ENCODE results near the gene DBN1. TPM values are rescaled to one million over a fixed set of nuclear protein-coding genes. Genes with fewer than 3 reads are reported as not detected.

The DBN1 gene
- total and polyA plus RNA-seq, 3 experiments from 2014 or later: 28.1 to 50.5 (median 47.9) TPM

DNA sequence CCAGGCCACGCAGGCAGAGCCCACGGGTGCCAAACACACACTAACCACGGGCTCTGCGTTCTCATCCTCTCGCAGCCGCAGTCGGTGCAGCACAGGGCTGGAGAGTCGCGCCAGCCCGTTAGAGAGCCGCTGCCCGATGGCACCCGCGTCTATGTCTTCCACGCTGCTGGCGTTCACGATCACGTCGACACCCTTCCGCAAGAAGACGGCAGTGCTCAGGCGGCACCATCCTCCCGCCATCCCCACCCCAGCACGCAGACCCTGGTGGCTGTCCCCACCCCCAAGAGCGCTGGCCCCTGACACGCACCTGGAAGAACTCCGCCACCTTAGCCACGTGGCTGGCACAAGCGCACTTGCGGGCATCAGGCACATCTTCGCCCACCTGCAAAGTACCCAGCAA lies 6.0 kb downstream of the DBN1 start:
- Histone ChIP-seq H3K4me3 (ENCODE audit: low read length) (no peak overlapping the region), H3K27ac (ENCODE audit: low read depth, low read length) (no peak overlapping the region), H3K27me3 (ENCODE audit: insufficient read depth, low read length, poor library complexity, severe bottlenecking) (no peaks in the 10 kb centered on the region), H3K9me3 (ENCODE audit: low read length) (no peaks in the 10 kb centered on the region), H3K36me3 (ENCODE audit: insufficient read depth, low read length) (no peaks in the 10 kb centered on the region), H3K4me1 (ENCODE audit: insufficient read depth, low read length) (peaks cover 15% of the 10 kb centered on the region)
- Mint-ChIP-seq H3K36me3 (peaks cover 2 to 37% (median 11%) of the 10 kb centered on the region in 3 donors), H3K9me3 (no peaks in the 10 kb centered on the region), H3K27ac (no peak overlapping the region), H3K4me3 (no peak overlapping the region), H3K4me1 (peaks cover 18 to 26% (median 20%) of the 10 kb centered on the region in 3 donors), H3K27me3 (peaks cover 0 to 1% of the 10 kb centered on the region in 2 donors)
- POLR2A ChIA-PET: no interaction called here
- CTCF ChIA-PET: interaction anchor here (1.3 to 12.4 kb wide), 2 partner anchors 12 to 63 kb away, joined by 6 to 103 read pairs; no protein-coding TSS in a partner anchor
- no peak for DNase-seq

DNA sequence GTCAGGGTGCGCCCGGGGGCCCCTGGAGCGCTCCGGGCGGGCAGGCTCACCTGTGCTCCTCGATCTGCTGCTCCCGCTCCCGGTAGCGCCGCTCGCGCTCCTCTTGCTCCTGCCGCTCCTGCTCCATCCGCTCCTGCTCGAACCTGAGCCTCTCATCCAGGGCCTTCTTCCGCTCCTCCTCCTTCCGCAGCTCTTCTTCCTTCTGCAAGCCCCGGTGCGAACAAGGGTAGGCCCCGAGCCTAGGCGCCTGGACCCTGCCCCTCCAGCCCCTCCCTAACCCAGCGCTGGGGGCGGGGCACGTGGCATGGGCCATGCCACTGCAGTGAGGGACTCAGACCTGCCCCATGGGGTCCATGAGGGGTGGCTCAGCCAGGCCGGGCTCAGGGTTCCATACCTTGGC lies 6.6 kb downstream of the DBN1 start:
- H3K36me3 Mint-ChIP-seq: peaks cover 2 to 37% (median 11%) of the 10 kb centered on the region in 3 donors
- POLR2A ChIA-PET: no interaction called here
- no peak overlapping the region for H3K27ac ChIP-seq (ENCODE audit: low read depth, low read length)
- H3K4me1 ChIP-seq (ENCODE audit: insufficient read depth, low read length): peaks cover 9% of the 10 kb centered on the region
- no peaks in the 10 kb centered on the region for H3K27me3 ChIP-seq (ENCODE audit: insufficient read depth, low read length, poor library complexity, severe bottlenecking)
- no peak overlapping the region for H3K4me3 Mint-ChIP-seq
- no peak for DNase-seq
- H3K9me3 ChIP-seq (ENCODE audit: low read length): no peaks in the 10 kb centered on the region
- H3K27ac Mint-ChIP-seq: no peak overlapping the region
- H3K9me3 Mint-ChIP-seq: no peaks in the 10 kb centered on the region
- no peak overlapping the region for H3K4me3 ChIP-seq (ENCODE audit: low read length)
- H3K36me3 ChIP-seq (ENCODE audit: insufficient read depth, low read length): no peaks in the 10 kb centered on the region
- CTCF ChIA-PET: interaction anchor here (1.4 to 12.4 kb wide), 2 partner anchors 11 to 35 kb away, joined by 7 to 103 read pairs; no protein-coding TSS in a partner anchor
- peaks cover 17 to 28% (median 20%) of the 10 kb centered on the region in 3 donors for H3K4me1 Mint-ChIP-seq
- H3K27me3 Mint-ChIP-seq: peaks cover 0 to 1% of the 10 kb centered on the region in 2 donors

DNA sequence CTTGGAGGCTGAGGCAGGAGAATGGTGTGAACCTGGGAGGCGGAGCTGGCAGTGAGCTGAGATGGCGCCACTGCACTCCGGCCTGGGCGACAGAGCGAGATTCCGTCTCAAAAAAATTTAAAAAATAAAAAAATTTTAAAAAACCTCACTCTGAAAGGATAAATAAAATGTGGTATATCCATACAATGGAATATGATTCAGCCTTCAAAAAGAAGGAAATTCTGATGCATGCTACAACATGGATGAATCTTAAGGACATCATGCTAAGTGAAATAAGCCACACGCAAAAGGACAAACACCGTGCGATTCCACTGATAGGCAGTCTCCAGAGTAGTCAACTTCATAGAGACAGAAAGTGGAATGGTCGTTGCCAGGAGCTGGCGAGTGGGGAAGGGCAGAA lies 8.4 kb downstream of the DBN1 start:
- Mint-ChIP-seq H3K27me3 (peaks cover 0 to 5% of the 10 kb centered on the region in 2 donors), H3K4me3 (no peak overlapping the region), H3K36me3 (peaks cover 2 to 40% (median 11%) of the 10 kb centered on the region in 3 donors), H3K9me3 (no peaks in the 10 kb centered on the region), H3K4me1 (peaks cover 8 to 15% (median 8%) of the 10 kb centered on the region in 3 donors), H3K27ac (no peak overlapping the region)
- no peaks in the 10 kb centered on the region for H3K36me3 ChIP-seq (ENCODE audit: insufficient read depth, low read length)
- no peak for DNase-seq
- no peak overlapping the region for H3K27ac ChIP-seq (ENCODE audit: low read depth, low read length)
- H3K4me1 ChIP-seq (ENCODE audit: insufficient read depth, low read length): no peaks in the 10 kb centered on the region
- H3K4me3 ChIP-seq (ENCODE audit: low read length): no peak overlapping the region
- ChIA-PET POLR2A (no interaction called here), CTCF (interaction anchor here (0.5 to 12.4 kb wide), 6 partner anchors 10 to 156 kb away, joined by 3 to 103 read pairs (median 4); no protein-coding TSS in a partner anchor)
- H3K27me3 ChIP-seq (ENCODE audit: insufficient read depth, low read length, poor library complexity, severe bottlenecking): no peaks in the 10 kb centered on the region
- H3K9me3 ChIP-seq (ENCODE audit: low read length): no peaks in the 10 kb centered on the region

DNA sequence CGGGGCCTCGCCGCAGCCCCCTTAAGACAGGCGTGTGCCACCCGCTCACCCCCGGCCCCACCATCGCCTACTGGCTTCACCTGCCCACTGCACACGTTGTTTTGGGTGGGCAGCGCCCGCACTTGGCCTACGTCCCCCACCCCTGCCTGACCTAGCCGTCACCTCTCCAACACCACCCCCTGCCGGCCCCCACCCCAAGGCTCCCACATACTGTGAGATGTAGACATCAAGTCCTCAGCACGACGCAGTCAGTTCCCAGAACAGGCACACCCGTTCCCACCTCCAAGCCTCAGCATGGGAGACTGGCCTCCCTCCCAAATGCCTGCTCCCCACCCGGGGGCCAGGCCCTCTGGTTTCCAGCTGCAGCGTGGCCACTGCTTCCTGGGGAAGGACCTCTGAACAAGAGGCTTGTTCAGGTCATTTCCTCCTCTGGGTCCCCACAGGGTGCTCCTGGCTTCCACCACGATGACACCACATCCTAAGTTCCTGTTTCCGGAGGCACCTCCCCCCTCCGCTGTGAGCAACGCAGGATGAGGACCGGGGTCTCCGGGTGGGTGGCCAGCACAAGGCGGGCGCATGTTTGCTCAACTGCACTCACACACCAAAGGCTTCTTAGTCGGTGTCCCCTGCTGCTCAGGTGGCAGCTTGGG lies 11.3 kb downstream of the DBN1 start:
- Mint-ChIP-seq H3K27me3 (peaks cover 0 to 3% of the 10 kb centered on the region in 2 donors), H3K27ac (peak overlapping the region in 5 of 8 donors; percentile 11 to 78 (median 42)), H3K4me1 (peaks cover 10 to 19% (median 12%) of the 10 kb centered on the region in 3 donors), H3K4me3 (no peak overlapping the region), H3K36me3 (peaks cover 4 to 31% (median 11%) of the 10 kb centered on the region in 3 donors), H3K9me3 (no peaks in the 10 kb centered on the region)
- Histone ChIP-seq H3K4me3 (ENCODE audit: low read length) (no peak overlapping the region), H3K27me3 (ENCODE audit: insufficient read depth, low read length, poor library complexity, severe bottlenecking) (no peaks in the 10 kb centered on the region), H3K4me1 (ENCODE audit: insufficient read depth, low read length) (no peaks in the 10 kb centered on the region), H3K36me3 (ENCODE audit: insufficient read depth, low read length) (no peaks in the 10 kb centered on the region), H3K9me3 (ENCODE audit: low read length) (no peaks in the 10 kb centered on the region), H3K27ac (ENCODE audit: low read depth, low read length) (no peak overlapping the region)
- ChIA-PET POLR2A (no interaction called here), CTCF (interaction anchor here (1.2 to 6.2 kb wide), 4 partner anchors 17 to 71 kb away, joined by 4 to 48 read pairs (median 6); no protein-coding TSS in a partner anchor)
- no peak for DNase-seq

DNA sequence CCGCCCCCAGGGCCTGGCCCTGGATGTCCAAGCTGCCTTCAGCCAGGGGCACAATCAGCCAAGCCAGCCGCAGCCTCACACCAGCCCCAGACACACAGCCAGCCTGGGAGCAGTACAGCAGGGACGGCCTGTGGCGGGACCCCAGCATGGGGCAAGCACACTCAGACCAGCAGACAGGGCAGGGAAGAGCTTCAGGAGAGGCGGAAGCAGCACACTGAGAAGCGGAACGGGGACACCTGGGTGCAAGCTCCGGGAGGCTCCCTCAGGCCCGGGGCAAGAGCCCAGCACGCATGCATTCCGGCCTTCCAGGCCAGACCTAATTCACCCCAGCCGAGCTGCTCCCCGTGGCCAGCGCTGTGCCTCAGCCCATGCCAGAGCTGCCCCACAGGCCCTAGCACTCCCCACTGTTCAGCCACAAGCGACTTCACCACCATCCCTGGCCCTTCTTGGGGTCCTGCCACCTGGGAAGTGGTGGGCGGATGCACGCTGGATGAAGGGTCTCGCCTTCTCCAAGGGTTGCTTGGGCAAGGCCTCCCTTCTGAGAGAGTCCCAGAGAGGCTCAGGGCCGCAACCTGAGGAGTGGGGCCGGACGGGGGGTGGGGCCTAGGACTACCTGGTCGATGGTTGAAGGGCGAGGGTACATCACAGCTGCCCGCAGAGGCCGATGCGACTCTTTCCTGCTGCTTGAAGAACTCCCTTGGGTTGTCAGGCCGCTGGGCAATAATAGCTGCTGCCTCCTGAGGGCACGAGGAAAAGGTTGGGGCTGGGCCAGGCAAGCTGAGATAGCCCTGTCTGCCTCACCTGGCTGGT lies 13.4 kb downstream of the DBN1 start:
- H3K9me3 Mint-ChIP-seq: no peaks in the 10 kb centered on the region
- H3K27me3 Mint-ChIP-seq: peaks cover 0 to 5% of the 10 kb centered on the region in 2 donors
- Histone ChIP-seq H3K27ac (ENCODE audit: low read depth, low read length) (no peak overlapping the region), H3K4me3 (ENCODE audit: low read length) (no peak overlapping the region), H3K27me3 (ENCODE audit: insufficient read depth, low read length, poor library complexity, severe bottlenecking) (no peaks in the 10 kb centered on the region), H3K9me3 (ENCODE audit: low read length) (no peaks in the 10 kb centered on the region), H3K36me3 (ENCODE audit: insufficient read depth, low read length) (no peaks in the 10 kb centered on the region), H3K4me1 (ENCODE audit: insufficient read depth, low read length) (peaks cover 7% of the 10 kb centered on the region)
- no peak for DNase-seq
- peak overlapping the region in 1 of 8 donors; percentile 52 for H3K27ac Mint-ChIP-seq
- H3K4me3 Mint-ChIP-seq: peak overlapping the region in 1 of 7 donors; percentile 16
- ChIA-PET POLR2A (interaction anchor here (1.5 kb wide), 1 partner anchor 108 kb away, joined by 4 read pairs; the partner anchor contains the start of gene LMAN2), CTCF (interaction anchor here (4.8 to 8.7 kb wide), 3 partner anchors 40 to 69 kb away, joined by 48 to 116 read pairs (median 58); partner anchors contain the start of gene PDLIM7)
- peaks cover 14 to 25% (median 18%) of the 10 kb centered on the region in 3 donors for H3K4me1 Mint-ChIP-seq
- peaks cover under 1 to 14% (median 2%) of the 10 kb centered on the region in 3 donors for H3K36me3 Mint-ChIP-seq

DNA sequence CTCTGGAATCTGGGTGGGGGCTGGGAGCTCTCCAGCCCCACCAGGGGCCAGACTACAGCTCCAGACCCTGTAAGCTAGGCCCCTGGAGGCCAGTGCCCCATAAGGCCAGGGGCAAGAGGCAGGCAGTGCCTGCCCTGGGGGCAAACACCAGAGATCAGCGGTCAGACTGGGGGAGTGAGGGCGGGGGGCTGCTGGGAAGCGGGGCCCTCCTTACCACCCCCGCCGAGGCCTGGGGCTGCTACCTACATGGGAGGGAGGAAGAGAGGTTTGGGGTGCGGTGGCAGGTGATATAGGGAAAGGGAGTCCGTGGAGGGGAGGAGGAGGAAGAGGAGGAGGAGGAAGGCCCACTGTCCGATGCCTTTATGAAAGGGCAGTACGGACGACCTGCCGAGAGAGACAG lies 14.1 kb downstream of the DBN1 start:
- no peak overlapping the region for H3K27ac Mint-ChIP-seq
- H3K9me3 Mint-ChIP-seq: no peaks in the 10 kb centered on the region
- POLR2A ChIA-PET: interaction anchor here (1.5 kb wide), 1 partner anchor 108 kb away, joined by 4 read pairs; the partner anchor contains the start of gene LMAN2
- CTCF ChIA-PET: interaction anchor here (4.8 to 8.7 kb wide), 3 partner anchors 41 to 69 kb away, joined by 48 to 116 read pairs (median 58); partner anchors contain the start of gene PDLIM7
- H3K27ac ChIP-seq (ENCODE audit: low read depth, low read length): no peak overlapping the region
- H3K27me3 ChIP-seq (ENCODE audit: insufficient read depth, low read length, poor library complexity, severe bottlenecking): no peaks in the 10 kb centered on the region
- H3K36me3 ChIP-seq (ENCODE audit: insufficient read depth, low read length): no peaks in the 10 kb centered on the region
- H3K4me1 ChIP-seq (ENCODE audit: insufficient read depth, low read length): peaks cover 7% of the 10 kb centered on the region
- H3K9me3 ChIP-seq (ENCODE audit: low read length): no peaks in the 10 kb centered on the region
- no peak overlapping the region for H3K4me3 Mint-ChIP-seq
- H3K4me3 ChIP-seq (ENCODE audit: low read length): no peak overlapping the region
- no peak for DNase-seq
- H3K27me3 Mint-ChIP-seq: peaks cover 0 to 5% of the 10 kb centered on the region in 2 donors
- H3K36me3 Mint-ChIP-seq: peaks cover 0 to 14% (median 2%) of the 10 kb centered on the region in 3 donors
- H3K4me1 Mint-ChIP-seq: peaks cover 14 to 26% (median 18%) of the 10 kb centered on the region in 3 donors

DNA sequence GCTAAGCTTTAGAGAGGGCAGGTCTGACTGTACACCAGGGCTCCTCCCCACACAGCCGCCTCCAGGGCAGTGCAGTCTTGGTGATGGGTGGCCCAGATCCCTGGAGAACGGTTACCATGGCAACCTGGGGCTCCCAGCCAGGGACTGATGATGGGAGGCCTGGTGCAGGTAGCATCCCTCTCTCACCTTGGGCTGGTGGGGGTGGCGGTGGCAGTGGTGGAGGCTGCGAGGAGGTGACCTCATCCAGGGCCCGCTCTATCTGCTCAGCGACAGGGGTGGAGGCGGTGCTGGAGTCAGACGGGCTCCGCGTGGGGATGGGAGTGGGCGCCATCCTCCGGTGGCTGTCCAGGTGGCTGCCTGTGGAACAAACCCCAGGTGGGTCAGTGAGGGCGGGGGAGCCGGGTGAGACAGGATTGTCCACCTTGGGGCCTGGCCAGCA lies 14.5 kb downstream of the DBN1 start:
- Histone ChIP-seq H3K4me3 (ENCODE audit: low read length) (no peak overlapping the region), H3K27ac (ENCODE audit: low read depth, low read length) (no peak overlapping the region), H3K9me3 (ENCODE audit: low read length) (no peaks in the 10 kb centered on the region), H3K36me3 (ENCODE audit: insufficient read depth, low read length) (no peaks in the 10 kb centered on the region), H3K27me3 (ENCODE audit: insufficient read depth, low read length, poor library complexity, severe bottlenecking) (no peaks in the 10 kb centered on the region), H3K4me1 (ENCODE audit: insufficient read depth, low read length) (peaks cover 12% of the 10 kb centered on the region)
- no peak overlapping the region for H3K27ac Mint-ChIP-seq
- H3K4me3 Mint-ChIP-seq: no peak overlapping the region
- no peak for DNase-seq
- peaks cover 0 to 5% of the 10 kb centered on the region in 2 donors for H3K27me3 Mint-ChIP-seq
- ChIA-PET CTCF (interaction anchor here (4.8 to 20.8 kb wide), 4 partner anchors 30 to 68 kb away, joined by 48 to 326 read pairs (median 87); partner anchors contain the start of genes GRK6 and PDLIM7), POLR2A (no interaction called here)
- H3K9me3 Mint-ChIP-seq: no peaks in the 10 kb centered on the region
- peaks cover 14 to 30% (median 18%) of the 10 kb centered on the region in 3 donors for H3K4me1 Mint-ChIP-seq
- peaks cover 0 to 14% (median 2%) of the 10 kb centered on the region in 3 donors for H3K36me3 Mint-ChIP-seq

All from CD8-positive, alpha-beta memory T cell (primary cell).